Stimulated activated naive CD4-positive, alpha-beta T cell (primary cell): ENCODE results near the gene DLK1.

Experiments used
- DNase-seq, 6 experiments: peaks; one replicate each; lab custom pipeline; 2025; lab: John Stamatoyannopoulos, UW

DLK1 gene

GRCh38 chr14:100693877-100694578, 32.7 kb upstream of the DLK1 start:
- no peak for DNase-seq

- no peak for DNase-seq
Observed at GRCh38 chr14:100694579-100695422, 31.9 kb upstream of the DLK1 start.

- DNase-seq, result no peak
Observed at GRCh38 chr14:100695423-100695738, 31.3 kb upstream of the DLK1 start.

- DNase-seq, result no peak
Observed at GRCh38 chr14:100696008-100696407, 30.7 kb upstream of the DLK1 start.

GRCh38 chr14:100696590-100696989, 30.1 kb upstream of the DLK1 start:
- DNase-seq, result no peak

- DNase-seq, result no peak
Observed at GRCh38 chr14:100698066-100698465, 28.6 kb upstream of the DLK1 start.

GRCh38 chr14:100698666-100699448, 27.8 kb upstream of the DLK1 start:
- no peak for DNase-seq

- no peak for DNase-seq
Observed at GRCh38 chr14:100701314-100701713, 25.4 kb upstream of the DLK1 start.

GRCh38 chr14:100702590-100702989, 24.1 kb upstream of the DLK1 start:
- no peak for DNase-seq

- DNase-seq, result no peak
Observed at GRCh38 chr14:100703386-100704220, 23.1 kb upstream of the DLK1 start.

- no peak for DNase-seq
Observed at GRCh38 chr14:100706200-100706599, 20.5 kb upstream of the DLK1 start.

GRCh38 chr14:100706860-100707259, 19.8 kb upstream of the DLK1 start:
- no peak for DNase-seq

GRCh38 chr14:100708425-100709288, 18.0 kb upstream of the DLK1 start:
- no peak for DNase-seq

- peak in 2 of 6 experiments; percentile 2 to 4 for DNase-seq
Observed at GRCh38 chr14:100709289-100710284, 17.1 kb upstream of the DLK1 start.

GRCh38 chr14:100710391-100710790, 16.3 kb upstream of the DLK1 start:
- DNase-seq, result no peak

- DNase-seq, result no peak
Observed at GRCh38 chr14:100710826-100711462, 15.7 kb upstream of the DLK1 start.

- no peak for DNase-seq
Observed at GRCh38 chr14:100711493-100711892, 15.2 kb upstream of the DLK1 start.

- DNase-seq, result no peak
Observed at GRCh38 chr14:100712490-100712889, 14.2 kb upstream of the DLK1 start.

- DNase-seq, result no peak
Observed at GRCh38 chr14:100713705-100714104, 13.0 kb upstream of the DLK1 start.
